SKM-1 treated with dmso at 0.1 percent for 144 hours (cell line): Measurements from ENCODE around the gene SSBP4.
A peak's percentile ranks its signal among the peaks of the same experiment; 100 is the strongest.

Source experiments
- DNase-seq: peaks from one replicate; lab custom pipeline; 2025; ENCODE audit not compliant: unreplicated experiment; lab: John Stamatoyannopoulos, UW

SSBP4 gene

DNA sequence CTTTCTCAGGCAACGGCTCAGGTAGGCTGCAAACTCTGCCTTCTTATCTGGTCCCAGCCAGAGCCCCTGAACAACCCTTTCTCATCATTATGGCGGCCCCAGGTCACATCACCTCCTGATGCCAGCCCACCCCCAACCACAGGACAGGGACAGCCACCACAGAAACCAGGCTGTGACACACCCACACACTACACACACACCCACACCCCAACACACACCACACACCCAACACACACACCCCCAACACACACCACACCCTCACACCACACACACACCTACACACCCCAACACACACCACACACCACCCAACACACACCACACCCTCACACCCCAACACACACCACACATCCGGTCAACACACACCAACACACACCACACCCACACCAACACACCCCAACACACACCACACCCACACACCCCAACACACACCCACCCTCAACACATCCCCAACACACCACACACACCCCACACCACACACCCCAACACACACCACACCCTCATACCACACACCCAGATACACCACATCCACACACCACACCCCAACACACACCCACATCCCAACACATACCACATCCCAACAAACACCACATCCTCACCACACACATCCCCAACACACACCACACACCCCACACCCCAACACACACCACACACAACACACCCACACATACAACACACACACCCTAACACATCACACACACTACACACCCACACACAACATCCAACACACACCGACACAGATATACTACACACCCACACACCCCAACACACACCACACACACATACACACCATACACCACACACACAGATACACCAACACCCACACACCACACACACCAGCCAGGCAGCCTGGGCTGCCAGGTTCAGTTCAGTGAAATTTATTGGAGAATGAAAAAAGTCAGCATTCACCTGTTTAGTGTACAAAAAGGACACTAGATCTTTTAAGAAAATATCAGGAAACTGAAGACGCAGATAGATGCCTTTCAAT lies 22.9 kb downstream of the SSBP4 start:
- no peak for DNase-seq

DNA sequence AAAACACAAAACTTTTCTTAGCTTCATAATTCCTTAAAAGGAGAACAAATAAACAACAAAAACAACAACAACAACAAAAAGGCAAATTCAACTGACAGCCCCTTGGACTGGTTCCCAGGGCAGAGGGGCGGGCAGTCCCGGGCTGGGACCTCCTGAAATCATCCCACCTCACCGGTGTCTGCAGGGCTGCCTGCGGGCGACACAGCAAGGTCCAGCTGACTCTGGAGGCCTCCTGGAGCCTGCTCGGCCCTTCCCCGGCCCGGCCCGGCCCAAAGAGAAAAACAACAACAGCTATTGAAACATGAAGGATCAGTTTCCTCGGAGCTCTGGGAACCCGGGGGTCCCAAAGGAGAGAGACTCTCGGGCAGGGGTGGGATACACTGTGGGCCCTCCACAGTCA lies 23.7 kb downstream of the SSBP4 start:
- DNase-seq = no peak

DNA sequence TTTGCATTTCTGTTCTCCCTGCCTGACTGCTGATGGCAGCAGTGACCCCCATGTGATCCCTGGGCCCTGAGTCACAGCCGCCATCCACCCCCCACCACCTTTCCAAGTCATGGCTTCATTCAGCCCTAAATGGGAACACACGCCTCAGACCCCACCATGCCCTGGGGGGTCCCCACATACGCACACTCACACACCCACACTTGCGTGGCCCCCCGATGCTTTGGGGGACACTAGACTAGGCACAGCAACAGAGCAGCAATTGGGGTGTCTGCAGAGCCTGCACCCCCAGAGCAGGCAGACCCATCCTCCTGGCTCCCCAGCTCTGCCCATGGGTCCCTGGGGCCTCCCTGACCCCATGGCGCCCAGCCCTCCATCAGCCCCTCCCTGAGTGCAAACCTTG lies 24.2 kb downstream of the SSBP4 start:
- DNase-seq = no peak

DNA sequence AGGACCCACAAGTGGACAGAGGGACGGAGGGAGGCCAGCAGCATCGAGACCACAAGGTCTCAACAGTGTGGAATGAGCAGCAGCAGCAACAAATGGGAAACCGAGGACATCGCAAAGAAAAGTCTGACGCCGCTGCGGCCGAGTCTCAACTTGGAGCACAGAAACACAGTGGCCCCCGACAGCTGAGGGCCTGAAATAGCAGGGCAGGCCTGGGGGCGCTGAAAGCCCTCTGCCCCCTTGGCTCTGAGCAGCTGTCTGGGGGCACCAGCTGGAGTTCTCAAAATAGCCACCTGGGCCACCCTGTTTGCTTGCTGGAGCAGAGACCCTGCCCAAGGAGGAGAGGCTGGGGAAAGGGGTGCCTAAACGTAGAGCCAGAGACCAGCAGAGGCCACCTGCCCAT lies 24.6 kb downstream of the SSBP4 start:
- no peak for DNase-seq

DNA sequence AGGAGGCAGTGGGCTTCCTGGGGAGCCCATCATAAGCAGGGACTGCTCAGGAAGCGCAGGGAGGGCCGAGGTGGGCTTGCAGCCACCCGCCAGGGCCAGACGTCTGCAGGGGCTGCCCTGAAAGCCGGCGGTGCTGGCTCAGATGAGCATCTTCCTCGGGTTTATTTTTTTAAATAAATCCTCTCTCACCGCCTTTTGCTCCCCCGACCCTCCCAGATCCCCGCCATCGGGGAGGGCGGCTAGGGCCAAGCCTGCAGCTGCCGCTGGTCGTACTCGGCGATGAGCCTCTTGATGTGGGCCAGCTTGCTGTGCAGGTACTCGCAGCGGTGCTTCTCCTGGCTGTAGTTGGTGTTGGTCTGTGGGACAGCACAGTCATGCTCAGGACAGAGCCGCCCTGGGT lies 25.3 kb downstream of the SSBP4 start:
- no peak for DNase-seq

DNA sequence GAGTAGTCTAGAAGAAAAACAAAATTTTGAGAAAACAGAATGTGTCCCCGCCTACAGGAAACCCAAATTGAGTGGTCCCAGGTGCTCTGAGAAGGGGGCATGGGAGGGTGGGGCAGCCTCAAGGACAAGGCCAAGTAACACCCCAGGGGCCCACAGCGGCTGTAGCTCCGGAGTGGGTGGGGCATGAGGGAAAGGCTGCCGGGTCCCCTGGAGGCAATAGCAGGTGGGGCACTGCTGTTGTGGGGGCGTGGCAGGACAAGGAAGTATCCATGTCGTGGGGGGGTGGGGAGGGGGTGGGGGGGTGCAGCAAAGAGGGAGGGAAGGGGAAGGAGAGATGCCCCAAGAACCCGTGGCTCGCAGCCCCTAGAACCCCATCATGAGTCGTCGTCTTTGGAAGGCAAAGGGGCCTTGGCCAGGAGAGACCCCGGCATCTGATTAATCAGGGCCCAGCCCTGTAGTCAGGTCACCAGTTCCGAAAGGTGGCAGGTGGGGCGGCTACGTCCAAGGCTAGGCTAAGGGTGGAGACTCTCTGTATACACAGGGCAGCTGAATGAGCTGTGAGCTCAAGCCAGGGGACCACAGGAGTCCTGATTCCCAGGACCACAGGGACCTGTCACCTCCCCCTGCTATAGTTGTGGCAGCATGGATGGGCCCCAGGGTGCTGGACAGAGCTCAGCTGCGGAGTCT lies 26.2 kb downstream of the SSBP4 start:
- DNase-seq = no peak

DNA sequence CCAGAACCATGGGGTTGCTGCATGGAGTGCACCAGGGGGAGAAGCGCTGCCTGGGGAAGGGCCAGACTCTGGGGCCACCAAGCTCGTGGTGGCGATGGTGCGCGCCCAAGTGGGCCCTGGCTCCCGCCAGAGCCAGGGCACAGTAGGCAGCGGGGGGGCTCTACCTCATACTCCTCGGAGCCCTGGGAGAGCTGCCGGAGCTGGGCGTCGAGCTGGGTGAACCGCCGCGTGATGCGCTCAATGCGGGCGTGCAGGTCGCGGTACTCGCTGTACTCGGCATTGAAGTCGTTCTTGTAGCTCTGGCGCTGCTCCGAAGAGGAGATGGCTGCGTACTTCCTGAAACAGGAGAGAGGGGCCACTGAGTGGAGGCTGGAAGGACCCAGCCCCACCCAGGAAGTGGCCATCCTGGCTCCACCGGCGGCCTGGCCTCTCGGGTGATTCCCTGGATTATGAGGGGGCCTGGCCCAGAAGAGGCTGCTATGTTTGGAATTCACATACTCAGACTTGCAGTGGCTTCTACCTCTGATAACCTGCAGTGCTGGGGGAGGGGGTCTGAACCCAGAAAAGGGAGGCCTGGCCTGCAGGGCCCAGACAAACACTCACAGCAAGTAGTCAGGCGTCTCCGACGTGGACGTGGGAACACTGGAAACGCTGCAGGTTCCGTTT lies 27.1 kb downstream of the SSBP4 start:
- DNase-seq = no peak

DNA sequence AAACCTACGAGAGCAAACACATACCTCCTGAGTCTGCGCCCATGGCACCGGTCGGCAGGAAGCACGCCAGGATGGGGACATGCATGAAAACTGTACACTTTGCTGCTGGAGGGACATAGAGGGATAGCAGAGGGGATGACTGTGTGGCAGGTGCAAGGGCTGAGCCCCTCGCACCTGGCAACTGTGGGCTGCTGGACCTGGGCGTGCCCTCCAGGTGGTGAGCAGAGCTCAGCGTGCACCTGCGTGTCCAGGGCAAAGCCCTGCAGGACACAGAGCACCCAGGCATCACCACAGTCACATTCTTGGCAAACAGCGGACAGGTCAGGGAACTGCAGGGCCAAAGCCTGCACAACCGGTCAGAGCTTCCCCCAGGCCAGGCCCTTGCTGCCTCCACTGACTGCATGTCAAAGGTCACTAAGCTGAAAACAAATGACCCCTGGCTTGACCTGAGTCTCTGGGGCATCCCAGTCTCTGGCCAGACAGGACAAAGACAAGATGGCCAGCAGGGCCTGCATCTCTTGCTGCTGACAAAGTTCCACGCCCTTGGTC lies 27.7 kb downstream of the SSBP4 start:
- no peak for DNase-seq

DNA sequence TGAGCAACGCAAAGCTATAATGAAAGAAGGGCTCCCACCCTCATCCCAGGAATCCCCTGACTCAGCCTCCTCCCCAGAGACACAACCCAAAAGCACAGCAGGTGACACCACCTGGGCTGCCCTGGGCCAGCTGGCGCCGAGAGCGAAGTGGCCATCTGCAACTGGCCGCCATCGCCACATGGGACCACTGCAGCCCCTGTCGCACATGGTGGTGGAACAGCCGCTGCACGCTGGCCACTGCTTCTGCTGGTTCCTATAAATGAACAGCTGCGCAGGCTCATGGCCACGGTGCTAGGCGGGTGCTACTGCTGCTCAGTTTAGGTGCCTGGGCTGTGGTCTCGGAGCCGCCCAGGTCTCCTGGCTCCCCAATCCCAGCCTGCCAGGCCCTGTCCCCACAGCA lies 30.4 kb downstream of the SSBP4 start:
- no peak for DNase-seq

DNA sequence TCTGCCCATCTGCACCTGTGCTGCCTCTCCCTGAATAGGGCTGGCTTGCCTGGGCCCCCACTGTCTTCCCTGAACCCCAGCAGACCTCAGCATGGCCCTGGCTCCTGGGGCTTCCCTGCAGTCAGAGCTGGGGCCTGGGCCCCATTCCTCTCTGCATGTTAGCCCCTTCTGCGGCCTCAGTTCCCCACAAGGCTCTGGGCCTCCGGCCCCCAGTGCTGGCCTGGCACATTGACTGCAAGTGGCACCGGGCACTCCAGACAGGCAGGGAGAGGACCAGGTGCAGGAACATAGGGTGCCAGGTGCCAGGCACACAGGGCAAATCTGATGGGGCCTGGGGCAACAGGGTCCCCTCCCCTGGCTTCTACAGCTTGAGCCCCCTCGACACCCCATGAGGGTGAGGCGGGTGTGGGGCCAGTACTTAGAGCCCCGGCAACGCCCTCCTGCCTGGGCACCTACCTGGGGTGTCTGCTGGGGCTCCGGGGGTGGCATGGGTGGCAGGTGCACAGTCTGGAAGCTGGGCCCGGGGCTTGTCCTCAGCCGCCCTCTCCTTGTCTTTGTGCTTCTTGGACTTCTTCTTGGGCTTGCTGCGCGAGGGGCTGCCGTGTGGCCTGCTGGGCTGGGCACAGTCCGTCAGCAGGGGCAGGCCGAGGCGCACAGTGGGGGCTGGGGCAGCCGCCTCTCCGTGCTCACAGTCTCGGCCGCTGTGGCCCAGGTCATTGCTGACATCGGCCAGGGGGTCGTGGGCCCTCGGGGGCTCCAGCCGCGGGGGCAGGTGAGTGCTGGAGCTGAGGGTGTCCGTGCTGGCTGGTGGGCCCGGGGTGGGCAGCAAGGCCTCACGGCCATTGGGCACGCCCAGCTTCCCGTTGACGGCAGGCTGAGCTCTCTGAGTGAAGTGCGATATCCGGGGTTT lies 31.1 kb downstream of the SSBP4 start:
- no peak for DNase-seq

DNA sequence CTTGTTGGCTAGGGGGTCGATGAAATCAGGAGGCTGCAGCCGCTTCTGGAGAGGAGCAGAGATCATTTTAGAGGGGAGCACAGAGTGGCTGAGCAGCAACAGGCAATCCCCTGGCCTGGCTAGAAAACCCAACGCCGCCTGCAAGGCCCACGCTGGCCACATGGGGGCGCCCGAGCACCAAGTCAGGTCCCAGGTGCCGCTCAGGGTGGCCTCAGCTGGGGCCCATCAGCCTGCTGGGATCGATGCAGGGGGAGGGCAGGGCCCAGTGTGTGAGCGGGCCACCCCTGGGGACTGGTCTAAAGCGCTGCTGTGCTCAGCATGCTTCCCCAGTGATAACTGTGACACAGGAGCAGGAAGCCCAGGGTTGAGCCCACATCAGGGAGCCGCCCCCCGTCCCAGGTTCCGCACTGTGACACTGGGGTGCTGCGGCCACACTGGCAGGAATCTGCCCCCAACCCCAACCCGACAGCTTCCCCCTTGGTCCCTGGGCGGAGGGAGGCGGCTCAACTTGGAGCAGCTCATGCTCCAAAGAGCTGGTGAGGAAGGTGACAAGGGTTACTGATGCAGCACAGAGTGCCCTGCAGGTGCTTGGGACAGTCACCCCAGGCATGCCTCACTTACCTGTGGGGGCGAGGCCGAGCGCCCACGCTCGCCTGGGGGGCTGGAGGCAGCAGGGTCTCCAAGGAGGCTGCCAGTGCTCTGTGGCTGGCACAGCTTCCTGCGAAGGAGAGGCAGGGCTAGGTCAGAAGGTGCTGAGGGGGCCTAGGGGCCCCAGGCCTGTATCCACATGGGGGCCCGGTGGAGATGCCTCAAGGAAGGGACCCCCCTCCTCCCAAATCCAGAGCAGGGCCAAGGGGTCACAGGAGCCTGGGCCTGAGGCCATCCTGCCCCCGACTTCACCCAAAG lies 32.0 kb downstream of the SSBP4 start:
- peak; percentile 62 for DNase-seq

DNA sequence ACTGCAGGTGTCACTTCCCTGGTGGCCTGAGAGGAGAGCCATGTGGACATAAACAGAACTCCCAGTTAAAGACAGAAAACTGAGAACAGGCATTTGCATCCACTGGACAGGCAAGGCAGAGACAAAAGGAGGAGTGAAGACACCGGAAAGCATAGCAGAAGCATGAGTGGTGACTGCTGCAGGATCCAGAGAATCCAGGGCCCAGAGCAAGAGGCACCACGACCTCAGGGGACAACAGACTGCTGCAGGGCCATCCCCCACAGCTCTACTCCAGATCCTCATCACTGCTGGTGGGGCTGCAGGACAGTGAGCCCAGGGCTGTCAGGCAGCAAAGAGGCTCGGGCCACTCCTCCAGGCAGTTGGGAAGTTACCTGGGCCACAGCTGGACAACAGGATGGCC lies 33.2 kb downstream of the SSBP4 start:
- no peak for DNase-seq

DNA sequence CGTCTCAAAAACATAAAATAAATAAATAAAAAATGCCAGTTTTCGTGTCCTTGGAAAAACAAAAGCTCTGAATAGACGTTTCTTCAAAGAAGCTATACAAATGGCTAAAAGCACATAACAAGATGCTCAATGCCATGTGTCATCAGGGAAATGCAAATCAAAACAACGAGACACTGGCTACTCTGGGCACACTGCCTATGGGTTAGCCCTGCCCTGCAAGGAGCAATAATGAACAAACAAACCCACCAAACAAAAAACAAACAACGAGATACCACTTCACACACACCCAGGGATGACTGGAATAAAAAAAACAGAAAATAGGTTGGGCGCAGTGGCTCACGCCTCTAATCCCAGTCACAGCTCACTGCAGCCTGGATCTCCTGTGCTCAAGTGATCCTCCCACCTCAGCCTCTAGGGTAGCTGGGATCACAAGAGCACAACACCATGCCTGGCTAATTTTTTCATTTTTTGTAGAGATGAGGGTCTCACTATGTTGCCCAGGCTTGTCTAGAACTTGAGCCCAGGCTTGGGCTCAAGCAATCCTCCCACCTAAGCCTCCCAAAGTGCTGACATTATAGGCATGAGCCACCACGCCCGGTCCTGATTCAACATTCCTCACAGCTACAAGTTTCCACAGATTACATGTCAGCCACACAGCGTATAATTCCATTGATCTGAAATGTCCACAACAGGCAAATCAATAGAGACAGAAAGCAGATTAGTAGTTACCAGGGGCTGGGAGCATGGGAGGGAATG lies 34.2 kb downstream of the SSBP4 start:
- DNase-seq = no peak

DNA sequence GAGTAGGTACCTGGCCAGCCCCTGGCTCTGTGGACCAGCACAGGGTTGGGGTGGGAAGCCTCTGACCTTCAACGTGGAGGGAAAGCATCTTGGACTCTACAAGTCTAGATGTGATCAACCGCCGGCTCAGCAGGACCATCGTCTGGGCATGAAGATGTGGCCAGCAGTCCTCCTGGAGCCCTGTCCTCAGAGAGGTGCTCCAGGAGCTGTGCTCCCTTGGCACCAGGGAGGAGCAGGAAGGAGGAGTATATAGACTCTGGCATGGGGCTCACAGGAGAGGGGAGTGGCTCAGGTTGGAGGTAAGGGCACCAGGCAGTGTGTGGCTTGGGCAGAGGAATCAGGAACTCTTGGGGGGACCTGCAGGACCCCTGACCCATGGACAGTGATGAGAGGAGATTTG lies 37.1 kb downstream of the SSBP4 start:
- no peak for DNase-seq

DNA sequence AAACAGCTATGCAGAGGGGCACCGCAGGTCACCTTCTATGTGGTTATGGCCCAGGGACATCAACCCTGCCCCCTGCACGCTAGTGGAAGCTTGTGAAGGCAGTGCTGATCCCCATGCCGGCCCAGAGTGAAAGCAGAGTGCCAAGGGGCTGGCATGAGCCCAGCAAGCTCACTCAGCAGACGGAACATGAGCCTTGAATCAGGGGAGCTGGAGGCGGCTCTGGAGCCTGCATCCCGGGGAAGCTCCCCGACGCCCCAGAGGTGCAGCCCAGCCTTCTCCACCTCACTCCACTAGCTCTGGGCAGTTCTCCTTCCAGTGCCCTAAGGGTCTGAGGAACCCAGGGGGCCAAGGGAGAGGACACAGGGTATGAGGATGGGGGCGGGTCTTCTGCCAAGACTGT lies 37.8 kb downstream of the SSBP4 start:
- no peak for DNase-seq

DNA sequence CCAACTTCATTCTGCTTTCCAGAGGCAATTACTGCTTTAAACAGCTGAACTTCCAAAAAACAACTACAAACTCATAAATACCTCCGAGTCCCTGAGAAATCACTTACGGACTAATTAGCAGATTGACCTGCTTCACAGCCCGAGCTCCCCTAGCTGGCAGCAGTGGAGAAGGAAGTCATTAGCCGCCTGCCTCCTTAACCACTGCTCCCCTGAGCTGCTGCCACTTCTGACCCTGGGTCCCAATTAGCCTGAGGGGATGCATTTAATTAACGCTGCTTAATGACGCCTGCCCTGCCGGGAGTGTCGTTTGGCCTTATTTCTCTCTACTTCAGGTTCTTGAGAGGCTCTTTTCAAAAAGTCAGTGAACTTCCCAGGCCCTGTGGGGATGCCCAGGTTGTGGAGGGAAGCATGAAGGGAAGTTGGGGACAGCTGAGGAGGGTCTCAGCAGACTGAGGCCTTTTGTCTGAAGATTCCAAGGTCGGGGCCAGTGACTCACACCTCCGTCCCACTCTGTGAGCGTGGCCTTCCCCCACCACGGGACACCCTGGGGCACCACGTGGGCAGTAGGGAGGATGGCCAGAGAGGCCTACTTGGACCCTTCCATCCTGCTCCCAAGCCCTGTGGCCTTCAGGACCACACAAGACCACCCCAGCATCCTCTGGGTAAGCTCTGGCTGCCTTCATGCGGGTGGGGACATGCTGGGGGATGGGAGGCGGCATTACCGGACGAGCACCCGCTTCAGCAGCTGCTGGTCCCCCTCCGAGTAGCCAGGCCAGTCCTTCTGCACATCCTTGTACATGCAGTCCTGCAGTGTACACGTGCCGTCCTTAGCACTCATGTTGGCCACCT lies 38.5 kb downstream of the SSBP4 start:
- no peak for DNase-seq

DNA sequence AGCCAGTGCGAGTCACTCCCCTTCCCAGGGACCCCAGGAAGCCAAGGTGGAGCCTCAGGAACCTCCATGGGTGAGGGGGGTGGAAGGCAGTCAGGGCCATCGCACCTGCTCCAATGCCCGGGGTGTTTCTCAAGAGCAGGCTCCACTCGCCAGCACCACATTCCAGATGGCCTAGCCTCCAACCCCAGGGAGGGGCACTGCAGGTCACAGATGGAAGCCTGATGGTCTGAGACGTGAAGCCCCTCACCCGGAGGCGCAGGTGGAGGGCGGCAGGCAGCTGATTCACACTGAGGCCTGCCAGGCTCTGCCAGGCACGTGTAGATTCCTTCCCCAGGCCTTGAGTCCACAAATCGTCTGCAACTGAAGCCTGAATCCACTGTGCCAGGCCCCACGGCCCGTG lies 41.7 kb downstream of the SSBP4 start:
- DNase-seq = no peak

DNA sequence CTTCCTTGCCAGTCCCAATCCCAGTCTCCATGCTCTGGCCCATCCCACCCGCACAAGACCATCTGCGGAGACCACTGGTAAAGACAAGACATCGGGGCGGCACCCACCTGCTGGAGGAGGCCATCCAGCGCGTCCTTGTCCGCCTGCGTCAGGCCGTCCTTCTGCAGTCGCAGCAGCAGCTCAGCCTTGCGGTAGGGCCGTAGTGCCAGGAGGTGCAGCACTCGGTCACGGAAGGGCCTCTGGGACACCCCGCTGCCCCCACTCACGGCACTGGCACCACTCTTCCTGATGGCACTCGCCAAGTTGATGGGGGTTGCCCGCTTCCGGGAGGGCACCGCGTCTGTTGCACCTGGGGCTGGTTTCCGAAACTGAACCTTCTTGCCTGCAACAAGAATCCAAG lies 42.3 kb downstream of the SSBP4 start:
- DNase-seq = no peak
